Measurements from ENCODE around the gene GUCA2B.
A peak's percentile ranks its signal among the peaks of the same experiment; 100 is the strongest.

The GUCA2B gene

GRCh38 chr1:42168763-42169162 lies 15.6 kb downstream of the GUCA2B start:
- peak; percentile 40 for DNase-seq

- DNase-seq: peak; percentile 85
Observed at GRCh38 chr1:42170779-42171621, 17.8 kb downstream of the GUCA2B start.

- no peak for DNase-seq
Observed at GRCh38 chr1:42171679-42172266, 18.6 kb downstream of the GUCA2B start.

GRCh38 chr1:42172381-42173133 lies 19.3 kb downstream of the GUCA2B start:
- DNase-seq: no peak

- peak; percentile 78 for DNase-seq
Observed at GRCh38 chr1:42173155-42173933, 20.1 kb downstream of the GUCA2B start.

- DNase-seq: peak; percentile 60
Observed at GRCh38 chr1:42173961-42174735, 20.9 kb downstream of the GUCA2B start.

GRCh38 chr1:42175314-42176054 lies 22.3 kb downstream of the GUCA2B start:
- no peak for DNase-seq

- peak; percentile 81 for DNase-seq
Observed at GRCh38 chr1:42176902-42177519, 23.8 kb downstream of the GUCA2B start.

- peak; percentile 91 for DNase-seq
Observed at GRCh38 chr1:42177541-42177981, 24.4 kb downstream of the GUCA2B start.

- DNase-seq: no peak
Observed at GRCh38 chr1:42178249-42178648, 25.0 kb downstream of the GUCA2B start.

- DNase-seq: no peak
Observed at GRCh38 chr1:42179275-42179674, 26.1 kb downstream of the GUCA2B start.

- DNase-seq: peak; percentile 66
Observed at GRCh38 chr1:42179900-42180329, 26.7 kb downstream of the GUCA2B start.

GRCh38 chr1:42181687-42182086 lies 28.5 kb downstream of the GUCA2B start:
- no peak for DNase-seq

GRCh38 chr1:42183210-42183956 lies 30.2 kb downstream of the GUCA2B start:
- DNase-seq: no peak

- no peak for DNase-seq
Observed at GRCh38 chr1:42183957-42184268, 30.7 kb downstream of the GUCA2B start.

GRCh38 chr1:42184616-42185015 lies 31.4 kb downstream of the GUCA2B start:
- no peak for DNase-seq

GRCh38 chr1:42186152-42186551 lies 32.9 kb downstream of the GUCA2B start:
- DNase-seq: no peak

GRCh38 chr1:42189931-42190853 lies 37.0 kb downstream of the GUCA2B start:
- DNase-seq: no peak

- DNase-seq: no peak
Observed at GRCh38 chr1:42191319-42191718, 38.1 kb downstream of the GUCA2B start.

Data from NCI-H2029 (cell line).